Measurements from ENCODE around the gene KRTAP19-8.

The KRTAP19-8 gene

GRCh38 chr21:31012133-31013089, 25.9 kb downstream of the KRTAP19-8 start:
- DNase-seq (ENCODE audit: low spot score): no peak

DNA sequence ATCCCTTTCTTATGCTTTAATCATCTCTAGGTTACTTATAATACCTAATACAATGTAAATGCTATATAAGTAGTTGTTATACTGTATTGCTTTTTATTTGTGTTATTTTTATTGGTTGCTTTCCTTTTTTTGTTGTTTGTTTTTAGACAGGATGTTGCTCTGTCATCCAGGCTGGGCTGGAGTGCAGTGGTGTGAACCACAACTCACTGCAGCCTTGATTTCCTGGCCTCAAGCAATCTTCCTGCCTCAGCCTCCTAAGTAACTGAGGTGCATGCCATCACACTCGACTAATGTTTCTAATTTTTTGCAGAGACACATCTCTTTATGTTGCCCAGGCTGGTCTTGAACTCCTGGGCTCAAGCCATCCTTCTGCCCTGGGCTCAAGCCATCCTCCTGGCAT, 26.9 kb downstream of the KRTAP19-8 start:
- DNase-seq (ENCODE audit: low spot score): no peak

DNA sequence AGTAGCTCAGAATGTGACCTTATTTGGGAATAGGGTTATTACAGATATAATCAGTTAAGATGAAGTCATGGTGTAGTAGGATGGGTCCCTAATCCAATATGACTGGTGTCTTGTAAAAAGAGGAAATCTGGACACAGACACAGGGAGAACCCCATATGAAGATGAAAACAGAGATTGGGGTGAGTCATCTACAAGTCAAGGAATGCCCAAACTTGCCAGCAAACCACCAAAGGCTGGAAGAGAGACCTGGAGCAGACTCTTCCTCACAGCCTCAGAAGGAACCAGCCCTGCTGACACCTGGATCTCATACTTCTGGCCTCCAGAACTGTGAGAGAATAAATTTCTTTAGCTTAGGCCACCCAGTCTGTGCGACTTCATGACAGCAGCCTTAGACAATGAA, 29.9 kb downstream of the KRTAP19-8 start:
- no peak for DNase-seq (ENCODE audit: low spot score)

DNA sequence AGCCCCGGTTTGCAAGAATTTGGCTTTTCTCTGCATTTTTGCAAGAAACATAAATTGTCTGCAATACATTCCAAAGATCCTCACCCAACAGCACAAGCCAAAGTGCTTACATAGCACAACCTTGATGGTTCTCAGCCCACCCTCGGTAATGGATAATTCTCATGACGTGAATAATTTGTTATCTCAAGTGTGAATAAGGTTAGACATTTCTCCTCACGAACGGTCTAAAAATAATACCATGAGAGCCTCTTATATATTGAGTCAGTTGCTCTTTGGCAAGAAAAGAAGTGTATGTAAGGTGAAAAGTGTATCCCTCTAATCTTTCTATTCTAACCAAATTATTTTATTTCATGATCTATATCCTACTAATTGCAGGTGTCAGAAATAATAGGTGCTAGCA, 33.3 kb downstream of the KRTAP19-8 start:
- no peak for DNase-seq (ENCODE audit: low spot score)

GRCh38 chr21:31003471-31003870, 34.8 kb downstream of the KRTAP19-8 start:
- no peak for DNase-seq (ENCODE audit: low spot score)

- no peak for DNase-seq (ENCODE audit: low spot score)
Observed at GRCh38 chr21:30997541-30997940, 40.7 kb downstream of the KRTAP19-8 start.

- DNase-seq (ENCODE audit: low spot score): no peak
Observed at GRCh38 chr21:30996728-30997127, 41.5 kb downstream of the KRTAP19-8 start.

GRCh38 chr21:30994932-30995331, 43.3 kb downstream of the KRTAP19-8 start:
- no peak for DNase-seq (ENCODE audit: low spot score)

DNA sequence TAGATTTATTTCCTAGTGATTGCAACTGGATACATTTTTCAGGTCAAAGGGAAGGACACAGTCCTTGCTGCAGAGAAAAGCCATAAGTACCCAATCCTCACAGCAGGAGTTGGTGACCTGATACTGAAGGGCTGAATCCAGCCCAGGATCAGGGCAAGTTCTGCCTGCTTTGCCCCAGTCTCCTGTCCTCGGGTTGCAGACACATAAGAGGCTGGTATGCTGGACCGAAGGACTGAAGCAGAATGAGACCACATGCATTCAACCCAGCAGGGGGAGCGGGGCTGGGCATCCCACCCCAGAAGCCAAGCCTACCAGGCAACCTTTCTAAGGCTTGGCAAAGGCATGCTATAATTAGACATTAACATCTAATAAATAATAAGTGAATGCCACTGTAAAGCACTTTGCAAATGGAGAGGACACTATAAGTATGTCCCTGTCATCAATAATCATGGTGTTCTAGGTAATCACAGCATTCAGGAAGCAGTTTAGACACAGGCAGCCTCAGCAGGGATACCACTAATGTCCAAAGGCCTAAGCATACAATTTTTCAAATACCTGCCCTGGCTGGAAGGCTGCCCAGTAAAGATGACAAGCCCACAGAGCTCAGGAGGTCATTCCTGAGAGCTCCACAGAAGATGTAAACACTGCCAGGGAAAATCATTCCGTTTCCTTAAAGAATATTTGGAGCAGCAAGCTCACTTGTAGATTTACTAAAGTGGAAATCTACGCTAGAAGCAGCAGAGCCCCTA, 47.6 kb downstream of the KRTAP19-8 start:
- DNase-seq (ENCODE audit: low spot score): no peak

- no peak for DNase-seq (ENCODE audit: low spot score)
Observed at GRCh38 chr21:30988706-30989105, 49.6 kb downstream of the KRTAP19-8 start.

Measured in germinal center (tissue), 1 donor.